Smooth muscle cell (in vitro differentiated cells): ENCODE results near the gene PLP1. TPM values are rescaled to one million over a fixed set of nuclear protein-coding genes. Genes with fewer than 3 reads are reported as not detected.

Experiments
- DNase-seq: peaks from one replicate; lab custom pipeline; 2025; ENCODE audit not compliant: unreplicated experiment; lab: John Stamatoyannopoulos, UW
- H2AFZ ChIP-seq: fragments of 200-600 bp; sonication (generic); 2 replicates; pipeline ENCODE4 v1.6.0; 2016; ENCODE audit warnings: antibody characterized with exemption, low read depth, mild to moderate bottlenecking
- H3F3A ChIP-seq: fragments of 200-600 bp; sonication (generic); 2 replicates; pipeline ENCODE4 v1.6.0; 2017; ENCODE audit warnings: antibody characterized with exemption, low read depth
- H3K27ac ChIP-seq: fragments of 200-600 bp; sonication (generic); 2 replicates; pipeline ENCODE4 v1.5.1; 2016; ENCODE audit warnings: low read depth, mild to moderate bottlenecking
- H3K27me3 ChIP-seq: fragments of 200-600 bp; sonication (generic); 2 replicates; pipeline ENCODE4 v1.6.1; 2016; ENCODE audit warnings: low read depth, mild to moderate bottlenecking
- H3K36me3 ChIP-seq: fragments of 200-600 bp; sonication (generic); 2 replicates; pipeline ENCODE4 v1.5.1; 2016; ENCODE audit warnings: low read depth
- H3K4me1 ChIP-seq: fragments of 200-600 bp; sonication (generic); 2 replicates; pipeline ENCODE4 v1.5.1; 2016; ENCODE audit warnings: low read depth
- H3K4me2 ChIP-seq: fragments of 200-600 bp; sonication (generic); 2 replicates; pipeline ENCODE4 v1.6.0; 2016; ENCODE audit warnings: mild to moderate bottlenecking
- H3K4me3 ChIP-seq: fragments of 200-600 bp; sonication (generic); 2 replicates; pipeline ENCODE4 v1.5.1; 2016; ENCODE audit warnings: mild to moderate bottlenecking
- H3K79me2 ChIP-seq: fragments of 200-600 bp; sonication (generic); 2 replicates; pipeline ENCODE4 v1.6.0; 2016; ENCODE audit warnings: low read depth, mild to moderate bottlenecking
- H3K9ac ChIP-seq: fragments of 200-600 bp; sonication (generic); 2 replicates; pipeline ENCODE4 v1.6.0; 2016; ENCODE audit warnings: low read depth
- H3K9me3 ChIP-seq: fragments of 200-600 bp; sonication (generic); replicated peaks from 2 replicates; pipeline ENCODE4 v1.5.1; 2016; ENCODE audit warnings: low read depth
- H4K20me1 ChIP-seq: fragments of 200-600 bp; sonication (generic); 2 replicates; pipeline ENCODE4 v1.6.0; 2016; ENCODE audit warnings: low read depth
- WGBS: methylation state at CpG from one replicate; pipeline ENCODE4 v1.1.7; 2016; ENCODE audit warnings: low lambda C conversion rate; 5-methylcytosine and 5-hydroxymethylcytosine counted together
- polyA plus RNA-seq: library from polyadenylated mRNA; unstranded; fragments of >200 nt; fragmentation: Nextera tagmentation; extraction: Ambion mirVana; gene quantifications from 2 replicates; pipeline ENCODE4 v1.2.1, GENCODE V29; 2016
- total RNA-seq: library from RNA; depleted of rRNA; stranded (reverse); fragments of >200 nt; gene quantifications from 2 replicates; pipeline ENCODE4 v1.2.3, GENCODE V29; 2014
- TF ChIP-seq, protein P1 (sequence below): fragments of 200-600 bp; sonication (generic); IDR thresholded peaks from 2 replicates; pipeline ENCODE4 v1.5.1; 2017; ENCODE audit warnings: borderline replicate concordance, mild to moderate bottlenecking, antibody characterized with exemption; ENCODE audit not compliant: insufficient read depth, poor library complexity, severe bottlenecking

PLP1 gene
- total and polyA plus RNA-seq, 2 experiments from 2014 or later, result not detected

- H3K4me3 ChIP-seq, result no peak overlapping the region
- no peak overlapping the region for H2AFZ ChIP-seq
- no peak overlapping the region for H3K4me2 ChIP-seq
- no peak for DNase-seq
- no peaks in the 10 kb centered on the region for H3F3A ChIP-seq
- TF ChIP-seq, protein P1, sequence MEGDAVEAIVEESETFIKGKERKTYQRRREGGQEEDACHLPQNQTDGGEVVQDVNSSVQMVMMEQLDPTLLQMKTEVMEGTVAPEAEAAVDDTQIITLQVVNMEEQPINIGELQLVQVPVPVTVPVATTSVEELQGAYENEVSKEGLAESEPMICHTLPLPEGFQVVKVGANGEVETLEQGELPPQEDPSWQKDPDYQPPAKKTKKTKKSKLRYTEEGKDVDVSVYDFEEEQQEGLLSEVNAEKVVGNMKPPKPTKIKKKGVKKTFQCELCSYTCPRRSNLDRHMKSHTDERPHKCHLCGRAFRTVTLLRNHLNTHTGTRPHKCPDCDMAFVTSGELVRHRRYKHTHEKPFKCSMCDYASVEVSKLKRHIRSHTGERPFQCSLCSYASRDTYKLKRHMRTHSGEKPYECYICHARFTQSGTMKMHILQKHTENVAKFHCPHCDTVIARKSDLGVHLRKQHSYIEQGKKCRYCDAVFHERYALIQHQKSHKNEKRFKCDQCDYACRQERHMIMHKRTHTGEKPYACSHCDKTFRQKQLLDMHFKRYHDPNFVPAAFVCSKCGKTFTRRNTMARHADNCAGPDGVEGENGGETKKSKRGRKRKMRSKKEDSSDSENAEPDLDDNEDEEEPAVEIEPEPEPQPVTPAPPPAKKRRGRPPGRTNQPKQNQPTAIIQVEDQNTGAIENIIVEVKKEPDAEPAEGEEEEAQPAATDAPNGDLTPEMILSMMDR, result no peak
- no peaks in the 10 kb centered on the region for H3K9me3 ChIP-seq
- H3K79me2 ChIP-seq, result no peaks in the 10 kb centered on the region
- WGBS, result 75% methylated on average over 3 of the region's 3 CpGs
- peak overlapping the region; percentile 41 for H3K27ac ChIP-seq
- no peak overlapping the region for H3K9ac ChIP-seq
- H4K20me1 ChIP-seq, result no peaks in the 10 kb centered on the region
- peaks cover 22% of the 10 kb centered on the region for H3K4me1 ChIP-seq
- H3K27me3 ChIP-seq, result peaks cover 21% of the 10 kb centered on the region
- H3K36me3 ChIP-seq, result no peaks in the 10 kb centered on the region
These were observed 46.4 kb upstream of the PLP1 start for GRCh38 chrX:103730147-103730795.

DNA sequence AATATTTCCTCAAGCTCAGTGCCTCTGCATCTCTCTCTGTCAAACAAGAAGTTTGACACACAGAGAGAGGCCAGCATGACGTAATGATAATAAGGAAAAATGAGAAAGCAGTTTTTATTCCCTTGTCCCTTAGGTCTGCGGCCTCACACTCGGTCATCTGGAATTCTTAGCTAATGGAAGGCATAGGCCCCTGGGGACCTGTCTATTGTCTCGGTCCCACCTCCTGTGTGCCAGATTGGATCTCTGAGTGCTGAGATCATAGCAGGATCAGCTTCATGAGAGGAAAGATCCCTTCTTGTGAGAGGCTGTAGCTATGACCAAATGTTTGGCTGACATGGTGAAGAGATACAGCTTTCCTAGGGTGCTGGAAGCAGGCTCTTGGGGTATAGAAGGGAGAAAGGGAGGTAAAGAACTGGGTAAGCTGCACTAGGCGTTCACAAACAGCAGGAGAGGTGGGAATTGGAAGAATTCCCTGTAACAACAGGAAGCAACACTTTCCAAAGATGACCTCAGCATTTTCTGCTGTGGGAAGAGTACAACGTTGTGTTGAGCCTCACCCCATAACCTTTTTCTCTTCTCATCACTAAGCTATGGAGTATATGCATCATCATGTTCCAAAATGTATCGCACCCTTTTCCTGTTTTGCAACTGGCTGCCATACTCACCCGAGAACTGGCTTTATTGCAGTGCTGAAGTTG is 45.7 kb upstream of the PLP1 start:
- peaks cover 21% of the 10 kb centered on the region for H3K27me3 ChIP-seq
- TF ChIP-seq, protein P1, result no peak
- H4K20me1 ChIP-seq, result no peaks in the 10 kb centered on the region
- H2AFZ ChIP-seq, result no peak overlapping the region
- H3K4me1 ChIP-seq, result peaks cover 22% of the 10 kb centered on the region
- WGBS, result 44% methylated on average over 8 of the region's 8 CpGs
- H3K9ac ChIP-seq, result no peak overlapping the region
- DNase-seq, result no peak
- H3K4me3 ChIP-seq, result no peak overlapping the region
- no peaks in the 10 kb centered on the region for H3K36me3 ChIP-seq
- no peaks in the 10 kb centered on the region for H3K79me2 ChIP-seq
- H3K27ac ChIP-seq, result peak overlapping the region; percentile 41
- no peaks in the 10 kb centered on the region for H3F3A ChIP-seq
- H3K9me3 ChIP-seq, result no peaks in the 10 kb centered on the region
- H3K4me2 ChIP-seq, result no peak overlapping the region

GRCh38 chrX:103733017-103733416 is 43.6 kb upstream of the PLP1 start:
- Histone ChIP-seq H3F3A (no peaks in the 10 kb centered on the region), H3K4me3 (no peak overlapping the region), H3K79me2 (no peaks in the 10 kb centered on the region), H3K9me3 (no peaks in the 10 kb centered on the region), H3K4me1 (peaks cover 25% of the 10 kb centered on the region), H3K36me3 (no peaks in the 10 kb centered on the region), H3K27ac (no peak overlapping the region), H3K27me3 (peaks cover 20% of the 10 kb centered on the region), H4K20me1 (no peaks in the 10 kb centered on the region), H3K4me2 (no peak overlapping the region), H2AFZ (no peak overlapping the region), H3K9ac (no peak overlapping the region)
- no peak for DNase-seq
- TF ChIP-seq, protein P1, result no peak
- 64% methylated on average over 1 of the region's 1 CpG for WGBS
